ENCODE data around the gene TRPM2. TPM values are rescaled to one million over a fixed set of nuclear protein-coding genes. Genes with fewer than 3 reads are reported as not detected.

The TRPM2 gene
- total RNA-seq, 1 donor from 2014 or later, result 1.6 TPM

DNA sequence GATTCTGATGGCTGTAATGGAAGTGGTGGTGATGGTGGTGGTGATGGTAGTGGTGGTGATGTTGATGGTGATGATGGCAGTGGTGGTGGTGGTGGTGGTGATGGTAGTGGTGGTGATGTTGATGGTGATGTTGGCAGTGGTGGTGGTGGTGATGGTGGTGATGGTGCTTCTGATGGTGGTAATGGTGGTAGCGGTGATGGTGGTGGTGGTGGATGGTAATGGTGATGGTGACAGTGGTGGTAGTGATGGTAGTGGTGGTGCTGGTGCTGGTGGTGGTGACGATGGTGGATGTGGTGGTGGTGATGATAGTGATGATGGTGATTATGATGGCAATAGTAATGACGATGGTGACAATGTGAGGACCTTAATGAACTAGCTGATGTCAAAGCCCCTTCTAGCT is 66.3 kb downstream of the TRPM2 start:
- peaks cover 0 to 2% (median 0%) of the 10 kb centered on the region in 3 donors for H3K9me3 ChIP-seq (ENCODE audit: control insufficient read depth in 3 of 3, low read length in 3 of 3)
- H3K27ac ChIP-seq (ENCODE audit: low read depth, low read length), result no peak overlapping the region
- H3K27me3 ChIP-seq (ENCODE audit: control insufficient read depth in 3 of 3, insufficient read depth in 3 of 3, low read length in 3 of 3), result peaks cover 4 to 32% (median 24%) of the 10 kb centered on the region in 3 donors
- no peak overlapping the region for H3K9ac ChIP-seq (ENCODE audit: low read depth in 1 of 3, low read length in 3 of 3)
- no peaks in the 10 kb centered on the region for H3K36me3 ChIP-seq (ENCODE audit: control insufficient read depth in 3 of 3, insufficient read depth in 3 of 3, low read length in 3 of 3)
- no peak overlapping the region for H3K4me3 ChIP-seq (ENCODE audit: low read length in 3 of 3)
- H3K4me1 ChIP-seq (ENCODE audit: control insufficient read depth in 3 of 3, insufficient read depth in 3 of 3, low read length in 3 of 3), result no peaks in the 10 kb centered on the region

DNA sequence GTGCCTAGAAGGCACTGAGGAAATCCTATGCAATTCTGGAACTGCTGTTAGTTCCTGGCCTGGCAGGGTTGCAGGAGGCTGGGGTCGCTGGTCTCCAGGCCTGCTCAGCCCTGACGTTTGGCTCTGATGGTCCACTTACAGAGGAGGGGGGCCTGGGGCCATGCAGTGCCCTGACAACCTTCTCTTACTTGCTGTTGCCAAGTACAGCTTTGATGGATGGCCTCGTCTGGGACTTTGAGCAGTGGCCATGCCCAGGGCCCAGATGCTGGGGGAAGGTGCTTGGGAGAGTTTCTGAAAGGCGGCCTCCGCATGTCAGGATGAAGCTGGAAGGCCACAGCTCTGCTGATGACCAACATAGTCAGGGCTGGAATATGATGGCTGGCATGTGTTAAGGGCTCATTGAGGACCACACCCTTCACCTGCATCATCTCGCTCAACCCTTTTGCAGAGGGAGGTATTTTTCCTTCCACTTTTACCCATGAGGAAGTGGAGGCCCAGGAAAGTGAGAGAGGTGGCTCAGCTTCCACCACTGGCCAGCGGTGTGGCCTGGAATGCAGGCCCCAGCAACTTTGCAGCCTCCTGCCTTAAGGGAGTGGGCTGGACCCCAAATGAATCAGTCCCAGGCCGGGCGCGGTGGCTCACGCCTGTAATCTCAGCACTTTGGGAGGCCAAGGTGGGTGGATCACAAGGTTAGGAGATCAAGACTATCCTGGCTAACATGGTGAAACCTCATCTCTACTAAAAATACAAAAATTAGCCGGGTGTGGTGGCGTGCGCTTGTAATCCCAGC is 67.2 kb downstream of the TRPM2 start:
- H3K36me3 ChIP-seq (ENCODE audit: control insufficient read depth in 3 of 3, insufficient read depth in 3 of 3, low read length in 3 of 3), result no peaks in the 10 kb centered on the region

DNA sequence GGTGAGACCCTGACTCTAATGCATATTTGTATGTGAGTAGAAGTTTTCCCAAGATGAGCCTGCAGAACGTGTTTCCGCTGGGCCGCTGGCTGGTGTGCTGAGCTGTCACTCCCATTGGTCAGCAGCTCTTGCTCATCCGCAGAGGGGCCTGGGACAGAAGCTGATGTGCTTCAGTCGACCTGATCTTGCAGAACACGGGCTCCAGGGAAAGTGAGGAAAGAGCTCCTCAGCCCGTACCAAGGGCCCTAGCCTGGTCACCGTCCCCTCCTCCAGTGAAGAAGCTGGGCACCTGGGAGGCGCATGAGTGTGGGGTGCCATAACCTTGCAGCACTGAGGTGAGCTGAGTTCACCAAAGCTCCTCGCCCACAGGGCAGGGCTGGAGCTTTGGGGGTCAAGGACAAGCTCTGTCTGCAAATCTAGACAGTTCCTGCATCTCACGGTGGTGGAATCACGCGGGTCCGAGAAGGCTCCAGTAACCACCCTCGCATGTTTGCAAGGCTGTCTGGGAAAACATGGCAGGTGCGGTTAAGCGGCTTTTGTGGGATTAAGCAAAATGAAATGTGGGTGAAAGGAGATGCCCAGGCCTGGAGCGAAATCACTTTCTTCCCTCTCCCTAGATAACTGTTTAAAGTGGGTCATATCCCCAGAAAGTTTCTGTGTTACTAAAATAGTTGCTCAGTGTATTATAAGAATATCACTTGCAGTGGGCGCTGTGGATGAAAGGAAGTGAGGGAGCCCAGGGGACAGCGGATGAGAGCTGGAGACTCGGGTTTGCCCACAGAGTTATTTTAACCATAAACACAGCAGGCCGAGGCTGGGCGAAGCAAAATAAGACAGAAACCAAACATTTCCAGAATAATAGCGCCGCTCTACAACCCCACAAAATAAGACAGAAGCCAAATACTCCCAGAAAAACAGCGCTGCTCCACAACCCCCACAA is 68.8 kb downstream of the TRPM2 start:
- no peak overlapping the region for H3K4me3 ChIP-seq (ENCODE audit: low read length in 3 of 3)
- peaks cover 0 to 2% (median 0%) of the 10 kb centered on the region in 3 donors for H3K9me3 ChIP-seq (ENCODE audit: control insufficient read depth in 3 of 3, low read length in 3 of 3)
- no peaks in the 10 kb centered on the region for H3K4me1 ChIP-seq (ENCODE audit: control insufficient read depth in 3 of 3, insufficient read depth in 3 of 3, low read length in 3 of 3)
- H3K27me3 ChIP-seq (ENCODE audit: control insufficient read depth in 3 of 3, insufficient read depth in 3 of 3, low read length in 3 of 3), result peaks cover 3 to 21% (median 19%) of the 10 kb centered on the region in 3 donors
- no peaks in the 10 kb centered on the region for H3K36me3 ChIP-seq (ENCODE audit: control insufficient read depth in 3 of 3, insufficient read depth in 3 of 3, low read length in 3 of 3)
- H3K9ac ChIP-seq (ENCODE audit: low read depth in 1 of 3, low read length in 3 of 3), result no peak overlapping the region
- H3K27ac ChIP-seq (ENCODE audit: low read depth, low read length), result no peak overlapping the region

More for the DNA sequence above, 67.2 kb downstream of the TRPM2 start:
- Histone ChIP-seq H3K4me1 (ENCODE audit: control insufficient read depth in 3 of 3, insufficient read depth in 3 of 3, low read length in 3 of 3) (no peaks in the 10 kb centered on the region), H3K9me3 (ENCODE audit: control insufficient read depth in 3 of 3, low read length in 3 of 3) (peaks cover 0 to 2% (median 0%) of the 10 kb centered on the region in 3 donors), H3K27ac (ENCODE audit: low read depth, low read length) (no peak overlapping the region), H3K27me3 (ENCODE audit: control insufficient read depth in 3 of 3, insufficient read depth in 3 of 3, low read length in 3 of 3) (peaks cover 1 to 24% (median 19%) of the 10 kb centered on the region in 3 donors), H3K9ac (ENCODE audit: low read depth in 1 of 3, low read length in 3 of 3) (no peak overlapping the region), H3K4me3 (ENCODE audit: low read length in 3 of 3) (no peak overlapping the region)

DNA sequence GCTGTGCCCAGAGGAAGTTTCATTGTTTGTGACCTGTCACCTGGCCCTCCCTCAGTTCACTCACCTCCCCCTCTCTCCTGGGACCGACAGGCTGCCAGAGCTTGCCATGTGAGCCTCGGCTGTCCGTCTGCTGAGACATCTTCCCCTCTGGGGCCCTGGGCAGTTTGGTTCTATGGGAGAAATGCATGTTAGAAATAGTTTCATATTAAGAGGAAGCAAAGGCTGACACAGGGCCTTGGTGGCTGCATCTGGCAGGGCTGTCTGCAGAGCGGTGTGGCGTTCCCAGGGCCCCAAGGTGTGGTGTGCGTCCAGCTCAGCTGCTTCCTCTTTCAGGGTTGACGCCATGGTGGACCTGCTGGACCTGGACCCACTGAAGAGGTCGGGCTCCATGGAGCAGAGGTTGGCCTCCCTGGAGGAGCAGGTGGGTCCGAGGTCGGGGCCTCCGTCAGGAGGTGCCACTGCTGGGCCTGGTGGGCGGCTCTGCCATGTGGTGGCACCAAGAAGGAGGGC is 69.9 kb downstream of the TRPM2 start:
- H3K4me1 ChIP-seq (ENCODE audit: control insufficient read depth in 3 of 3, insufficient read depth in 3 of 3, low read length in 3 of 3), result no peaks in the 10 kb centered on the region
- peaks cover 3 to 24% (median 19%) of the 10 kb centered on the region in 3 donors for H3K27me3 ChIP-seq (ENCODE audit: control insufficient read depth in 3 of 3, insufficient read depth in 3 of 3, low read length in 3 of 3)
- H3K36me3 ChIP-seq (ENCODE audit: control insufficient read depth in 3 of 3, insufficient read depth in 3 of 3, low read length in 3 of 3), result no peaks in the 10 kb centered on the region
- H3K27ac ChIP-seq (ENCODE audit: low read depth, low read length), result no peak overlapping the region
- no peak overlapping the region for H3K4me3 ChIP-seq (ENCODE audit: low read length in 3 of 3)
- no peak overlapping the region for H3K9ac ChIP-seq (ENCODE audit: low read depth in 1 of 3, low read length in 3 of 3)
- H3K9me3 ChIP-seq (ENCODE audit: control insufficient read depth in 3 of 3, low read length in 3 of 3), result peaks cover 0 to 2% (median 0%) of the 10 kb centered on the region in 3 donors

DNA sequence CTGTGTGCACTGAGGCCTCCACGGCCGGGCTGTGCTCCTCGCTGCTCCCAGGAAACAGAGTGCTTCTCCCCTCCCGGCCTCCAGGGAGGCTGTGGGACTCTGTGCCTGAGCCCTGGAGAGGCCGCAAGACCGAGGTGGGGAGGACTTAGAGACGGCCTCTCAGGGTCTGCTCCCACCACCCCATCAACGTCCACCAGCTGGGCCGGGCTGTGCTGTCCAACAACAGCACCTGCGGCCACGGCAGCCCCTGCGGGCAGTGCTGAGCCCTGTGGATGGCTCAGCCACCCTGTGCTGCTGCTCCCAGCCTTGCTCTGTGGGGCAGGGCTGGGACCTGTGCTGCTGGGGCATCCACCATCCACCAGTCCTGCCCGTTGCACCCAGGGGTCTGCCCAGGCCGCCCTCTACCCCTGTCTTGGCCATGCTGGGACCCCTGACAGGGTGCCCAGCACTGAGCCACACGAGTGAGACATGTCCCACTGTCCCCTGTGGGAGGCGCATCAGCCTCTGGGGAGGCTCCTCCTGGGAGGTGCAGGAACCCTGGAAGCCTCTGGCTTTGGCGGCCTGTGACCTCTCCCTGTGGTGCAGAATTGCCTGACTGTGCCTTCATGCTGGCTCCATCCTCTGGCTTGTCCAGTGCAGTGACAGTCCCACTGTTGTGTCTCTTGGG is 70.7 kb downstream of the TRPM2 start:
- peaks cover 0 to 3% (median 2%) of the 10 kb centered on the region in 3 donors for H3K9me3 ChIP-seq (ENCODE audit: control insufficient read depth in 3 of 3, low read length in 3 of 3)
- peaks cover 3 to 21% (median 18%) of the 10 kb centered on the region in 3 donors for H3K27me3 ChIP-seq (ENCODE audit: control insufficient read depth in 3 of 3, insufficient read depth in 3 of 3, low read length in 3 of 3)
- no peak overlapping the region for H3K9ac ChIP-seq (ENCODE audit: low read depth in 1 of 3, low read length in 3 of 3)
- no peaks in the 10 kb centered on the region for H3K4me1 ChIP-seq (ENCODE audit: control insufficient read depth in 3 of 3, insufficient read depth in 3 of 3, low read length in 3 of 3)
- H3K36me3 ChIP-seq (ENCODE audit: control insufficient read depth in 3 of 3, insufficient read depth in 3 of 3, low read length in 3 of 3), result no peaks in the 10 kb centered on the region
- no peak overlapping the region for H3K4me3 ChIP-seq (ENCODE audit: low read length in 3 of 3)
- no peak overlapping the region for H3K27ac ChIP-seq (ENCODE audit: low read depth, low read length)

DNA sequence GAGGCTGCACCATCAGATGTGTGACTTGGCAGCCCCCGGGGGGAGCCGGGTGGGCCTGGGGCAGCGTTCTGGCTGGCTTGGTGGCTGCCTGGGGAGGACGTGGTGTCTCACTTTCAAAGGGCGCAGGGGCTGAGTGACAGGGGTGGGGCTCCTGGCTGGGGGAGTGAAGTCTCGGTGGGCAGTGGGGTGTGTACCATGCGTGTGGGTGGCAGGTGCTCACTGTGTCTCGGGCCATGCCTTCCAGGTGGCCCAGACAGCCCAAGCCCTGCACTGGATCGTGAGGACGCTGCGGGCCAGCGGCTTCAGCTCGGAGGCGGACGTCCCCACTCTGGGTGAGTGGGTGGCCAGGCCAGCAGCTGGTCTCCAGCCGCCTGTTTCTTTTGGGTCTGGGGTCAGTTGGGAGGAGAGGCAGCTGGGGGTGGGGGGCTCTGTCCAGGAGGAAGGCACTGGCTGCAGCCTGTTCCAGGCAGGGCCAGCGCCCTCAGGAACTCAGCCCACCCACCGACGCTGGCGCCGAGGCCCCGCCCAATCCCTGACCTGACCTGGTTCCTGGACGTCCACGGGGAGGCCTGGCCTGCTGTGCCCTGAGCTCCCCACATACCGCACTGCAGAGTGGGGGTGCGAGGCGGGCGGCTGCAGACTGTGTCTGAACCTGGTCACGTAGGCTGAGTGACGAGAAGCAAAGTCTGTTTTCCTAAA is 71.3 kb downstream of the TRPM2 start:
- Histone ChIP-seq H3K36me3 (ENCODE audit: control insufficient read depth in 3 of 3, insufficient read depth in 3 of 3, low read length in 3 of 3) (no peaks in the 10 kb centered on the region), H3K27me3 (ENCODE audit: control insufficient read depth in 3 of 3, insufficient read depth in 3 of 3, low read length in 3 of 3) (peaks cover 3 to 20% (median 17%) of the 10 kb centered on the region in 3 donors), H3K27ac (ENCODE audit: low read depth, low read length) (no peak overlapping the region), H3K4me3 (ENCODE audit: low read length in 3 of 3) (no peak overlapping the region), H3K4me1 (ENCODE audit: control insufficient read depth in 3 of 3, insufficient read depth in 3 of 3, low read length in 3 of 3) (no peaks in the 10 kb centered on the region), H3K9ac (ENCODE audit: low read depth in 1 of 3, low read length in 3 of 3) (no peak overlapping the region), H3K9me3 (ENCODE audit: control insufficient read depth in 3 of 3, low read length in 3 of 3) (peaks cover 0 to 3% (median under 1%) of the 10 kb centered on the region in 3 donors)

DNA sequence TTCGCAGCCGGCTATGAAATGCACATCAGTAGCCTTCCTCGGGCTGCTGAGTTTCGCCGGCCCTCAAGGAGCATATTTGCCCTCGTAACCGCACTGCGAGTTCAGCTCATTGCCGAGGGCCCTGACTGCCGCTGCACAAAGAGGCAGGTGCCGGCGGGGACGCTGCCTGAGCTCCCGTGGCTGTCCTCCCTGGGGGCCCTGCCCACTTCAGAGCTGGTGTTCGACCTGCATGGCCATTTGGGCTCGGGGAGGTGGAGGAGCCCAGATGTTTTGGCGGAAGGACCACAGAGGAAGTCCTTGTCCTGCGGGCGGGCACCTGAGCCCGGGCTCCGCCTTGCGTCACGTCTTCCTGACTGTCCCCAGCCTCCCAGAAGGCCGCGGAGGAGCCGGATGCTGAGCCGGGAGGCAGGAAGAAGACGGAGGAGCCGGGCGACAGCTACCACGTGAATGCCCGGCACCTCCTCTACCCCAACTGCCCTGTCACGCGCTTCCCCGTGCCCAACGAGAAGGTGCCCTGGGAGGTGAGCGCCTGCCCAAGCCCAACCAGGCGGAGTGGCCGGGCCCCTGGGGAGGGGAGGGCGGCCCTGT is 72.0 kb downstream of the TRPM2 start:
- no peaks in the 10 kb centered on the region for H3K36me3 ChIP-seq (ENCODE audit: control insufficient read depth in 3 of 3, insufficient read depth in 3 of 3, low read length in 3 of 3)
- no peak overlapping the region for H3K27ac ChIP-seq (ENCODE audit: low read depth, low read length)
- no peak overlapping the region for H3K9ac ChIP-seq (ENCODE audit: low read depth in 1 of 3, low read length in 3 of 3)
- peaks cover 3 to 20% (median 17%) of the 10 kb centered on the region in 3 donors for H3K27me3 ChIP-seq (ENCODE audit: control insufficient read depth in 3 of 3, insufficient read depth in 3 of 3, low read length in 3 of 3)
- no peak overlapping the region for H3K4me3 ChIP-seq (ENCODE audit: low read length in 3 of 3)
- H3K4me1 ChIP-seq (ENCODE audit: control insufficient read depth in 3 of 3, insufficient read depth in 3 of 3, low read length in 3 of 3), result no peaks in the 10 kb centered on the region
- peaks cover 0 to 3% (median 0%) of the 10 kb centered on the region in 3 donors for H3K9me3 ChIP-seq (ENCODE audit: control insufficient read depth in 3 of 3, low read length in 3 of 3)

DNA sequence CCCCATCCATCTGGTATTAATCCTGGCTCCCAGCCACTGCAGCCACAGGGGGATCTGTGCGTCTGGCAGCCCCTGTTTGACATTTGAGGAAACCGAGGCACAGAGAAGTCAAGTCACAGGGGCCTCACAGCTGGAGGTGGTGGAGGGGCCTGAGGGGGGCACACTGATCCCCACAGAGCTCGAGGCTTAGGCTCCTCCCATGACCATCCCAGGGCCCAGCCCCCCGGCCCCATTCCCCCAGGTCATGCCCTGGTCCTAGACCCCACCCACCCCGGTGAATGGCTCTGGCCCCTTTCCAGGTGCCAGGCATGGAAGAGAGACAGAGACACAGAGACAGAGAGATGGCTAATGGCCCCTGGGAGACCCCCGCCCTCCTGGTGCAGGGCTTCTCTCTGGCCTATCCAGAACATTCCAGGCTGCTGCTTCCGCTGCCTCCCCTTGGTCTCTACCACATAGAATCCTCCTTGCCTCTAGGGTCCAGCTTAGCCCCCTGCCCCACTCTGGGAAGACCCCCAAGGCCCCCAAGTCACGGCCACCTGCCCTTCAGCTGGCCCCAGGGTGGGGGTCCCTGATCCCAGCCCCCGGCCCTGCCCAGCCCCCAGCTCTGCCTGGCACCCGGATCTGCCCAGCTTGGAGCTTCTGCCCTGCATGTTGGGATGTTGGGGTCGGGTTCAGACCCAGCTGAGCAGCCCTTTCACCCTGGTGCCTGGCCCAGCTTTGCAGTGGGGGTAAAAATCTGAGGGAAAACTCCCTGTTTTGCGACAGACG is 72.7 kb downstream of the TRPM2 start:
- H3K9ac ChIP-seq (ENCODE audit: low read depth in 1 of 3, low read length in 3 of 3), result no peak overlapping the region
- H3K36me3 ChIP-seq (ENCODE audit: control insufficient read depth in 3 of 3, insufficient read depth in 3 of 3, low read length in 3 of 3), result no peaks in the 10 kb centered on the region
- H3K27ac ChIP-seq (ENCODE audit: low read depth, low read length), result no peak overlapping the region
- peaks cover 0 to 3% (median 0%) of the 10 kb centered on the region in 3 donors for H3K9me3 ChIP-seq (ENCODE audit: control insufficient read depth in 3 of 3, low read length in 3 of 3)
- no peaks in the 10 kb centered on the region for H3K4me1 ChIP-seq (ENCODE audit: control insufficient read depth in 3 of 3, insufficient read depth in 3 of 3, low read length in 3 of 3)
- H3K27me3 ChIP-seq (ENCODE audit: control insufficient read depth in 3 of 3, insufficient read depth in 3 of 3, low read length in 3 of 3), result peaks cover 3 to 20% (median 17%) of the 10 kb centered on the region in 3 donors
- H3K4me3 ChIP-seq (ENCODE audit: low read length in 3 of 3), result no peak overlapping the region

All from skeletal muscle tissue (tissue), 4 donors.